Smooth muscle cell (in vitro differentiated cells): ENCODE data around the gene HNF1B. TPM values are rescaled to one million over a fixed set of nuclear protein-coding genes. Genes with fewer than 3 reads are reported as not detected.

ENCODE experiments used
- DNase-seq: peaks from one replicate; lab custom pipeline; 2025; ENCODE audit not compliant: unreplicated experiment; lab: John Stamatoyannopoulos, UW
- H2AFZ ChIP-seq: fragments of 200-600 bp; sonication (generic); 2 replicates; pipeline ENCODE4 v1.6.0; 2016; ENCODE audit warnings: antibody characterized with exemption, low read depth, mild to moderate bottlenecking
- H3F3A ChIP-seq: fragments of 200-600 bp; sonication (generic); 2 replicates; pipeline ENCODE4 v1.6.0; 2017; ENCODE audit warnings: antibody characterized with exemption, low read depth
- H3K27ac ChIP-seq: fragments of 200-600 bp; sonication (generic); 2 replicates; pipeline ENCODE4 v1.5.1; 2016; ENCODE audit warnings: low read depth, mild to moderate bottlenecking
- H3K27me3 ChIP-seq: fragments of 200-600 bp; sonication (generic); 2 replicates; pipeline ENCODE4 v1.6.1; 2016; ENCODE audit warnings: low read depth, mild to moderate bottlenecking
- H3K36me3 ChIP-seq: fragments of 200-600 bp; sonication (generic); 2 replicates; pipeline ENCODE4 v1.5.1; 2016; ENCODE audit warnings: low read depth
- H3K4me1 ChIP-seq: fragments of 200-600 bp; sonication (generic); 2 replicates; pipeline ENCODE4 v1.5.1; 2016; ENCODE audit warnings: low read depth
- H3K4me2 ChIP-seq: fragments of 200-600 bp; sonication (generic); 2 replicates; pipeline ENCODE4 v1.6.0; 2016; ENCODE audit warnings: mild to moderate bottlenecking
- H3K4me3 ChIP-seq: fragments of 200-600 bp; sonication (generic); 2 replicates; pipeline ENCODE4 v1.5.1; 2016; ENCODE audit warnings: mild to moderate bottlenecking
- H3K79me2 ChIP-seq: fragments of 200-600 bp; sonication (generic); 2 replicates; pipeline ENCODE4 v1.6.0; 2016; ENCODE audit warnings: low read depth, mild to moderate bottlenecking
- H3K9ac ChIP-seq: fragments of 200-600 bp; sonication (generic); 2 replicates; pipeline ENCODE4 v1.6.0; 2016; ENCODE audit warnings: low read depth
- H3K9me3 ChIP-seq: fragments of 200-600 bp; sonication (generic); replicated peaks from 2 replicates; pipeline ENCODE4 v1.5.1; 2016; ENCODE audit warnings: low read depth
- H4K20me1 ChIP-seq: fragments of 200-600 bp; sonication (generic); 2 replicates; pipeline ENCODE4 v1.6.0; 2016; ENCODE audit warnings: low read depth
- CTCF ChIP-seq: fragments of 200-600 bp; sonication (generic); IDR thresholded peaks from 2 replicates; pipeline ENCODE4 v1.5.1; 2017; ENCODE audit warnings: borderline replicate concordance, mild to moderate bottlenecking, antibody characterized with exemption; ENCODE audit not compliant: insufficient read depth, poor library complexity, severe bottlenecking
- WGBS: methylation state at CpG from one replicate; pipeline ENCODE4 v1.1.7; 2016; ENCODE audit warnings: low lambda C conversion rate; 5-methylcytosine and 5-hydroxymethylcytosine counted together
- polyA plus RNA-seq: library from polyadenylated mRNA; unstranded; fragments of >200 nt; fragmentation: Nextera tagmentation; extraction: Ambion mirVana; gene quantifications from 2 replicates; pipeline ENCODE4 v1.2.1, GENCODE V29; 2016
- total RNA-seq: library from RNA; depleted of rRNA; stranded (reverse); fragments of >200 nt; gene quantifications from 2 replicates; pipeline ENCODE4 v1.2.3, GENCODE V29; 2014

Gene HNF1B
- total and polyA plus RNA-seq, 2 experiments from 2014 or later, result not detected

GRCh38 chr17:37643118-37643766 lies 101.6 kb downstream of the HNF1B start, which contains the start of gene DDX52:
Gene DDX52 (minus strand): TSS chr17:37643446. CDS start chr17:37643420, 26 bp downstream.
- peaks cover 41% of the 10 kb centered on the region for H3K79me2 ChIP-seq
- H3K9me3 ChIP-seq, result no peaks in the 10 kb centered on the region
- no peak for TF ChIP-seq CTCF
- H3K4me2 ChIP-seq, result peak within 1 kb of the TSS; percentile 89
- peak within 1 kb of the TSS; percentile 83 for H3K9ac ChIP-seq
- peak; percentile 59 for DNase-seq
- H3F3A ChIP-seq, result no peaks in the 10 kb centered on the region
- peak within 1 kb of the TSS; percentile 91 for H2AFZ ChIP-seq
- peak within 1 kb of the TSS; percentile 78 for H3K27ac ChIP-seq
- H3K4me1 ChIP-seq, result peaks cover 9% of the 10 kb centered on the region
- peaks cover 40% of the 10 kb centered on the region for H3K27me3 ChIP-seq
- H4K20me1 ChIP-seq, result peaks cover 4% of the 10 kb centered on the region
- peaks cover 7% of the 10 kb centered on the region for H3K36me3 ChIP-seq
- 1% methylated on average over 43 of the region's 43 CpGs for WGBS
- H3K4me3 ChIP-seq, result peak within 1 kb of the TSS; percentile 80

- WGBS, result 2% methylated on average over 7 of the region's 7 CpGs
- H3K4me2 ChIP-seq, result peak overlapping the region; percentile 89
- no peaks in the 10 kb centered on the region for H3F3A ChIP-seq
- H3K79me2 ChIP-seq, result peaks cover 47% of the 10 kb centered on the region
- DNase-seq, result no peak
- H3K9me3 ChIP-seq, result no peaks in the 10 kb centered on the region
- peak overlapping the region; percentile 91 for H2AFZ ChIP-seq
- H3K27me3 ChIP-seq, result peaks cover 34% of the 10 kb centered on the region
- H3K36me3 ChIP-seq, result peaks cover 7% of the 10 kb centered on the region
- TF ChIP-seq CTCF, result no peak
- H3K9ac ChIP-seq, result peak overlapping the region; percentile 83
- peak overlapping the region; percentile 80 for H3K4me3 ChIP-seq
- H3K4me1 ChIP-seq, result peaks cover 9% of the 10 kb centered on the region
- peaks cover 4% of the 10 kb centered on the region for H4K20me1 ChIP-seq
- H3K27ac ChIP-seq, result peak overlapping the region; percentile 78
Observed at GRCh38 chr17:37642681-37643080, 102.2 kb downstream of the HNF1B start.

- Histone ChIP-seq H3K27me3 (peaks cover 9% of the 10 kb centered on the region), H3K9ac (no peak overlapping the region), H3K27ac (no peak overlapping the region), H3K36me3 (peaks cover 22% of the 10 kb centered on the region), H3K4me1 (peaks cover 9% of the 10 kb centered on the region), H4K20me1 (peaks cover 12% of the 10 kb centered on the region), H3K79me2 (peaks cover 64% of the 10 kb centered on the region), H3K9me3 (no peaks in the 10 kb centered on the region), H3K4me2 (no peak overlapping the region), H2AFZ (no peak overlapping the region), H3K4me3 (no peak overlapping the region), H3F3A (no peaks in the 10 kb centered on the region)
- no peak for TF ChIP-seq CTCF
- DNase-seq, result no peak
Observed at GRCh38 chr17:37640015-37640414, 104.8 kb downstream of the HNF1B start.

- Histone ChIP-seq H3F3A (no peaks in the 10 kb centered on the region), H3K79me2 (peaks cover 64% of the 10 kb centered on the region), H3K27me3 (no peaks in the 10 kb centered on the region), H3K4me1 (peaks cover 9% of the 10 kb centered on the region), H2AFZ (no peak overlapping the region), H3K27ac (no peak overlapping the region), H3K9me3 (no peaks in the 10 kb centered on the region), H3K36me3 (peaks cover 22% of the 10 kb centered on the region), H3K4me3 (no peak overlapping the region), H3K4me2 (no peak overlapping the region), H3K9ac (no peak overlapping the region), H4K20me1 (peaks cover 12% of the 10 kb centered on the region)
- TF ChIP-seq CTCF, result no peak
- DNase-seq, result no peak
Observed at GRCh38 chr17:37637956-37638355, 106.9 kb downstream of the HNF1B start.
